ENCODE measurements around the gene EPB41. TPM values are rescaled to one million over a fixed set of nuclear protein-coding genes. Genes with fewer than 3 reads are reported as not detected.

EPB41 gene
- total and polyA plus RNA-seq, 9 of the 15 experiments (the other 6 are each of a cell fraction or from before 2014, with no cell fraction given), result 3.7 to 213 (median 141) TPM

- no peak for TF ChIP-seq ZNF277 (CRISPR knock-in tag; IDR thresholded peaks at IDR 0.05; ENCODE audit: borderline replicate concordance)
- TF ChIP-seq ZNF668 (CRISPR knock-in tag; IDR thresholded peaks at IDR 0.05), result no peak
These were observed 186.1 kb downstream of the EPB41 start (continued) for GRCh38 chr1:29100487-29100886.

GRCh38 chr1:29105822-29106221 lies 191.5 kb downstream of the EPB41 start:
- no peaks in the 10 kb centered on the region for H3K9me3 ChIP-seq (replicated peaks; ENCODE audit: control insufficient read depth, insufficient read depth, low read depth, low read length)
- H3K79me2 ChIP-seq (ENCODE audit: control insufficient read depth, insufficient read depth, low read length), result no peaks in the 10 kb centered on the region
- intact Hi-C loops (cut with micrococcal nuclease), result no loop called here
- DNase-seq (ENCODE audit: extremely low read depth in 1 of 4, low spot score in 3 of 4) (no peak), ATAC-seq (peak; percentile 59), FAIRE-seq (no peak)
- H3K36me3 ChIP-seq (ENCODE audit: control insufficient read depth, insufficient read depth, low read length), result peaks cover 47% of the 10 kb centered on the region
- H3K27me3 ChIP-seq (ENCODE audit: control insufficient read depth in 2 of 2, insufficient read depth in 2 of 2, low read length in 2 of 2), result no peaks in the 10 kb centered on the region
- no peak overlapping the region for H3K4me2 ChIP-seq (ENCODE audit: insufficient read depth, low read length)
- ChIA-PET CTCF (ENCODE audit: low intra/inter-chr PET ratio) (no interaction called here), POLR2A (interaction anchor here (0.6 to 1.3 kb wide), 2 partner anchors 9 to 48 kb away, joined by 3 to 8 read pairs; no protein-coding TSS in a partner anchor)
- H3K27ac ChIP-seq (ENCODE audit: extremely low read depth, low read depth, low read length), result no peak overlapping the region
- no peak overlapping the region for H3K4me3 ChIP-seq
- H3K9ac ChIP-seq (ENCODE audit: insufficient read depth in 1 of 2, low read depth in 2 of 2, low read length in 2 of 2), result 0 out of 4 replicates have a peak overlapping the region, but pooled peaks of 1 of the 2 experiments have one; percentile 6
- no peaks in the 10 kb centered on the region for H3K9me1 ChIP-seq (ENCODE audit: control insufficient read depth, insufficient read depth, low read length)
- no TSS peak for BruUV-seq (replicated peaks)
- in situ Hi-C loops (cut with MboI), result no loop called here
- no peak overlapping the region for H2AFZ ChIP-seq (ENCODE audit: low read depth, low read length)
- 57% methylated on average over 6 of the region's 6 CpGs for WGBS (ENCODE audit: insufficient coverage, low coverage, missing lambda C conversion rate)
- H4K20me1 ChIP-seq (replicated peaks; ENCODE audit: control insufficient read depth, insufficient read depth, low read length), result no peaks in the 10 kb centered on the region
- no peaks in the 10 kb centered on the region for H3K4me1 ChIP-seq (replicated peaks in 1 of 2; ENCODE audit: control insufficient read depth in 2 of 2, insufficient read depth in 2 of 2, low read length in 2 of 2)
- no peak for TF ChIP-seq ZNF75A (CRISPR knock-in tag; IDR thresholded peaks at IDR 0.05)
- TF ChIP-seq STAG1 (CRISPR knock-in tag; IDR thresholded peaks at IDR 0.05; ENCODE audit: borderline replicate concordance), result no peak; the same call in 1 of the 2 replicates
- 0 out of 2 replicates have a peak, but pooled peaks have one; percentile 35 for TF ChIP-seq ARID1B (IDR thresholded peaks at IDR 0.05)
- 0 out of 2 replicates have a peak, but pooled peaks have one; percentile 12 for TF ChIP-seq SOX6 (IDR thresholded peaks at IDR 0.05)
- TF ChIP-seq PBX2 (CRISPR knock-in tag; IDR thresholded peaks at IDR 0.05; ENCODE audit: low read depth), result no peak
- TF ChIP-seq PBX2 (tag; conservative IDR thresholded peaks at IDR 0.05; ENCODE audit: low read depth), result peak; percentile 60
- peak; percentile 41; the same call in 1 of the 2 replicates for TF ChIP-seq PKNOX1 (IDR thresholded peaks at IDR 0.05)
- TF ChIP-seq ESRRA (IDR thresholded peaks at IDR 0.05; ENCODE audit: borderline replicate concordance, low read depth), result peak; percentile 25; the same call in 1 of the 2 replicates
- TF ChIP-seq MAFF (IDR thresholded peaks at IDR 0.05; ENCODE audit: low read length), result 0 out of 2 replicates have a peak, but pooled peaks have one; percentile 4
- peak; percentile 24; the same call in 1 of the 2 replicates for TF ChIP-seq ZNF239 (CRISPR knock-in tag; IDR thresholded peaks at IDR 0.05)
- TF ChIP-seq EGR1 (conservative IDR thresholded peaks at IDR 0.05), result peak; percentile 47
- TF ChIP-seq HDAC1 (IDR thresholded peaks at IDR 0.05), result peak in 1 of 2 experiments; percentile 76; a peak in 2 of 4 replicates
- TF ChIP-seq ZBTB34 (CRISPR knock-in tag; IDR thresholded peaks at IDR 0.05), result no peak
- 0 out of 2 replicates have a peak, but pooled peaks have one; percentile 18 for TF ChIP-seq ADNP (tag; IDR thresholded peaks at IDR 0.05)
